PFSK-1 (cell line): ENCODE data around the gene MOB3A.

ENCODE experiments used
- POLR2AphosphoS5 ChIP-seq: IDR thresholded peaks from 2 replicates; pipeline ENCODE4 v1.6.1; 2012; ENCODE audit warnings: low read depth, mild to moderate bottlenecking, control low read depth, low read length, moderate library complexity
- SIN3A ChIP-seq: IDR thresholded peaks from 2 replicates; pipeline ENCODE4 v1.6.1; 2012; ENCODE audit warnings: mild to moderate bottlenecking, low read length, moderate library complexity, borderline replicate concordance; ENCODE audit not compliant: insufficient read depth

DNA sequence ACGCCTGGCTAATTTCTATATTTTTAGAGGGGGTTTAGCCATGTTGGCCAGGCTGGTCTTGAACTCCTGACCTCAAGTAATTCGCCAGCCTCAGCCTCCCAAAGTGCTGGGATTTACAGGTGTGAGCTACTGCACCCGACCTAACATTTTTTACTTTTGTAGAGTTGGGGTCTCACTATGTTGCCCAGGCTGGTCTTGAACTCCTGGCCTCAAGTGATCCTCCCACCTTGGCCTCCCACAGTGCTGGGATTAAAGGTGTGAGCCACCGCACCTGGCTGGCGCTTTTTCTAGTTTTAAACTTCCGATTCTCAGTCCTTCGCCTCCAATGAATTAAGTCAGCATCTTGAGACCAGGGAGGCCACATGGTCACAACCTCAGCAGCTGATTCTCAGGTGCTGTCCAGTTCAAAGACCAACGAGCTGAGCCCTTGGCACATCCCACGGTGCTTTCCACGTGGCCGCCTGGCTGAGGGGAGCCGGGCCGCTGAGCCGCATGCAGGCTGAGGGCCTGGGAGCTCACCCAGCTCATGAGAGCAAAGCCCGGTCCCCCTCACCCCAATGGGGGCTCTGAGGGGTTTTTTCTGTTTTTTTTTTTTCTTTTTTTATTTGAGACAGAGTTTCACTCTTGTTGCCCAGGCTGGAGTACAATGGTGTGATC is 46.2 kb upstream of the MOB3A start:
- TF ChIP-seq POLR2AphosphoS5 (no peak), SIN3A (no peak)
